ENCODE data around the gene NAV2.
"Not testable (repeated sequence)": the region's sequence is repeated elsewhere in the genome, so short reads cannot be mapped to it uniquely, and the experiment has no call there.

NAV2 gene

GRCh38 chr11:19959648-19960059, 247.0 kb downstream of the NAV2 start:
- DNase-seq, result no peak

GRCh38 chr11:19960410-19960809, 247.8 kb downstream of the NAV2 start:
- not testable (repeated sequence) for DNase-seq

More at GRCh38 chr11:19959648-19960059, 247.0 kb downstream of the NAV2 start:
- TF ChIP-seq GATA1 (IDR thresholded peaks at IDR 0.05; ENCODE audit: low read depth, low read length) (no peak), POLR2A (IDR thresholded peaks at IDR 0.05; ENCODE audit: low read length) (no peak)

GRCh38 chr11:19961225-19961624, 248.6 kb downstream of the NAV2 start:
- DNase-seq, result no peak

GRCh38 chr11:19962053-19962800, 249.6 kb downstream of the NAV2 start:
- no peak for TF ChIP-seq GATA1 (IDR thresholded peaks at IDR 0.05; ENCODE audit: low read depth, low read length)
- no peak for TF ChIP-seq POLR2A (IDR thresholded peaks at IDR 0.05; ENCODE audit: low read length)
- no peak for DNase-seq

More at GRCh38 chr11:19961225-19961624, 248.6 kb downstream of the NAV2 start:
- TF ChIP-seq POLR2A (IDR thresholded peaks at IDR 0.05; ENCODE audit: low read length), result no peak

- TF ChIP-seq GATA1 (IDR thresholded peaks at IDR 0.05; ENCODE audit: low read depth, low read length) (no peak), POLR2A (IDR thresholded peaks at IDR 0.05; ENCODE audit: low read length) (no peak)
- DNase-seq, result no peak
Observed at GRCh38 chr11:19962801-19963175, 250.2 kb downstream of the NAV2 start.

GRCh38 chr11:19963697-19964387, 251.2 kb downstream of the NAV2 start:
- no peak for TF ChIP-seq GATA1 (IDR thresholded peaks at IDR 0.05; ENCODE audit: low read depth, low read length)
- no peak for TF ChIP-seq POLR2A (IDR thresholded peaks at IDR 0.05; ENCODE audit: low read length)
- DNase-seq, result no peak

GRCh38 chr11:19966441-19966840, 253.8 kb downstream of the NAV2 start:
- TF ChIP-seq GATA1 (IDR thresholded peaks at IDR 0.05; ENCODE audit: low read depth, low read length) (no peak), POLR2A (IDR thresholded peaks at IDR 0.05; ENCODE audit: low read length) (no peak)
- DNase-seq, result no peak

GRCh38 chr11:19966927-19967326, 254.3 kb downstream of the NAV2 start:
- DNase-seq, result no peak
- TF ChIP-seq POLR2A (IDR thresholded peaks at IDR 0.05; ENCODE audit: low read length), result no peak
- no peak for TF ChIP-seq GATA1 (IDR thresholded peaks at IDR 0.05; ENCODE audit: low read depth, low read length)

- DNase-seq, result no peak
- TF ChIP-seq POLR2A (IDR thresholded peaks at IDR 0.05; ENCODE audit: low read length), result no peak
- TF ChIP-seq GATA1 (IDR thresholded peaks at IDR 0.05; ENCODE audit: low read depth, low read length), result no peak
Observed at GRCh38 chr11:19967787-19968186, 255.2 kb downstream of the NAV2 start.

- no peak for DNase-seq
- TF ChIP-seq POLR2A (IDR thresholded peaks at IDR 0.05; ENCODE audit: low read length), result no peak
- no peak for TF ChIP-seq GATA1 (IDR thresholded peaks at IDR 0.05; ENCODE audit: low read depth, low read length)
Observed at GRCh38 chr11:19968860-19969259, 256.2 kb downstream of the NAV2 start.

- no peak for DNase-seq
- TF ChIP-seq POLR2A (IDR thresholded peaks at IDR 0.05; ENCODE audit: low read length) (no peak), GATA1 (IDR thresholded peaks at IDR 0.05; ENCODE audit: low read depth, low read length) (no peak)
Observed at GRCh38 chr11:19970944-19971343, 258.3 kb downstream of the NAV2 start.

GRCh38 chr11:19972091-19972490, 259.5 kb downstream of the NAV2 start:
- TF ChIP-seq GATA1 (IDR thresholded peaks at IDR 0.05; ENCODE audit: low read depth, low read length) (no peak), POLR2A (IDR thresholded peaks at IDR 0.05; ENCODE audit: low read length) (no peak)
- DNase-seq, result no peak

GRCh38 chr11:19972651-19973050, 260.0 kb downstream of the NAV2 start:
- TF ChIP-seq POLR2A (IDR thresholded peaks at IDR 0.05; ENCODE audit: low read length), result no peak
- TF ChIP-seq GATA1 (IDR thresholded peaks at IDR 0.05; ENCODE audit: low read depth, low read length), result no peak
- DNase-seq, result no peak

- no peak for DNase-seq
- TF ChIP-seq POLR2A (IDR thresholded peaks at IDR 0.05; ENCODE audit: low read length) (no peak), GATA1 (IDR thresholded peaks at IDR 0.05; ENCODE audit: low read depth, low read length) (no peak)
Observed at GRCh38 chr11:19973136-19973635, 260.5 kb downstream of the NAV2 start.

GRCh38 chr11:19974886-19975285, 262.2 kb downstream of the NAV2 start:
- TF ChIP-seq POLR2A (IDR thresholded peaks at IDR 0.05; ENCODE audit: low read length), result no peak
- no peak for TF ChIP-seq GATA1 (IDR thresholded peaks at IDR 0.05; ENCODE audit: low read depth, low read length)

More at GRCh38 chr11:19974886-19975285, 262.2 kb downstream of the NAV2 start:
- peak in 1 of 2 experiments; percentile 7 for DNase-seq

Data from erythroblast (primary cell).